Astrocyte (in vitro differentiated cells and primary cell): ENCODE measurements around the gene HSPG2.

Source experiments
- EZH2 ChIP-seq: IDR thresholded peaks from 2 replicates; pipeline ENCODE4 v1.6.1; 2012; ENCODE audit warnings: mild to moderate bottlenecking, low read length, inconsistent platforms; ENCODE audit not compliant: insufficient read depth
- TF ChIP-seq, protein P1 (sequence below): IDR thresholded peaks from 2 replicates; pipeline ENCODE4 v1.5.1; 2011; ENCODE audit warnings: low read depth, mild to moderate bottlenecking, inconsistent platforms, low read length, moderate library complexity; ENCODE audit not compliant: insufficient read depth

GRCh38 chr1:21952786-21953520, 15.8 kb upstream of the HSPG2 start:
- TF ChIP-seq, protein P1, sequence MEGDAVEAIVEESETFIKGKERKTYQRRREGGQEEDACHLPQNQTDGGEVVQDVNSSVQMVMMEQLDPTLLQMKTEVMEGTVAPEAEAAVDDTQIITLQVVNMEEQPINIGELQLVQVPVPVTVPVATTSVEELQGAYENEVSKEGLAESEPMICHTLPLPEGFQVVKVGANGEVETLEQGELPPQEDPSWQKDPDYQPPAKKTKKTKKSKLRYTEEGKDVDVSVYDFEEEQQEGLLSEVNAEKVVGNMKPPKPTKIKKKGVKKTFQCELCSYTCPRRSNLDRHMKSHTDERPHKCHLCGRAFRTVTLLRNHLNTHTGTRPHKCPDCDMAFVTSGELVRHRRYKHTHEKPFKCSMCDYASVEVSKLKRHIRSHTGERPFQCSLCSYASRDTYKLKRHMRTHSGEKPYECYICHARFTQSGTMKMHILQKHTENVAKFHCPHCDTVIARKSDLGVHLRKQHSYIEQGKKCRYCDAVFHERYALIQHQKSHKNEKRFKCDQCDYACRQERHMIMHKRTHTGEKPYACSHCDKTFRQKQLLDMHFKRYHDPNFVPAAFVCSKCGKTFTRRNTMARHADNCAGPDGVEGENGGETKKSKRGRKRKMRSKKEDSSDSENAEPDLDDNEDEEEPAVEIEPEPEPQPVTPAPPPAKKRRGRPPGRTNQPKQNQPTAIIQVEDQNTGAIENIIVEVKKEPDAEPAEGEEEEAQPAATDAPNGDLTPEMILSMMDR, result no peak
- TF ChIP-seq EZH2, result no peak
